Inflammatory macrophage (primary cell): ENCODE data around the gene GRIA1.

Source experiments
- DNase-seq, 2 donors: peaks; one replicate each; pipeline ENCODE4 v3.0.0-alpha.2; 2020 to 2022

The GRIA1 gene

DNA sequence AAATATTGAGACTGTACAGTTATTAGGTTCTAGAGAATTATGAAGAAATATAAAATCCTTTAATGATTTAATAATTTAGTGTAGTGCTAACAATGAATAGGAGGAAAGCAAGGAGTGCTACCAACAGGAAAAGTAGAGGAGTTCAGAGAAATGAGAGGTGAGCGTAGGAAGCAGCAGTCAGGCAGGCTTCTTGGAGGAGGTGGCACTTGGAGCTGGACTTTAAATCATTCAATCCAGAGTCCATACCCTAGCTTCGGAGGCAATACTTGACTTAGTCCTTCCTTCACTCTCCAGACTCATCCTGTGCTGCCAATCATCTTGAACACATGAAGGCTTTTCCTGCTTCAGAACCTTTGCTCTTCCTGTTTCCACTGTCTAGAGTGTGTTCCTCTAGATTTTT, 254.3 kb downstream of the GRIA1 start:
- no peak for DNase-seq

- no peak for DNase-seq
Observed at GRCh38 chr5:153745778-153746395, 255.4 kb downstream of the GRIA1 start.

- no peak for DNase-seq
Observed at GRCh38 chr5:153746440-153746839, 256.0 kb downstream of the GRIA1 start.

DNA sequence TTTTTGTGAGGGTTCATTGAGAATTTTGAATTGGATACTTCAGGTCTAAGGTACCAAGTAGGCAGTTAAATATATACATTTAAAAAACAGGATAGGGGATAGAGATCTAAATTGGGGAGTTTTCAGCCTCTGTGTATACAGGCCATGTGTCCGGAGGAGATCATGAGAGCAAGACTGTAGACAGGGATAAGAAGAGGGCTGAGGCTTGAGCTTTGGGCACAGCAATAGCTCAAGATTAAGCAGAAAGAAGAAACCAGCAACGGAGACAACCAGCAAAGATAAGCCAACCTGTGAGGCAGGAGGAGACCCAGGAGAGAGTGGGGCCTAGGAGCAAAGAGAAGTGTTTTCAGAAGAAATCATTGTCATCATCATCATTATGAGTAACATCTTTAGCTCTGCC, 258.4 kb downstream of the GRIA1 start:
- no peak for DNase-seq

GRCh38 chr5:153749960-153750359, 259.5 kb downstream of the GRIA1 start:
- no peak for DNase-seq

DNA sequence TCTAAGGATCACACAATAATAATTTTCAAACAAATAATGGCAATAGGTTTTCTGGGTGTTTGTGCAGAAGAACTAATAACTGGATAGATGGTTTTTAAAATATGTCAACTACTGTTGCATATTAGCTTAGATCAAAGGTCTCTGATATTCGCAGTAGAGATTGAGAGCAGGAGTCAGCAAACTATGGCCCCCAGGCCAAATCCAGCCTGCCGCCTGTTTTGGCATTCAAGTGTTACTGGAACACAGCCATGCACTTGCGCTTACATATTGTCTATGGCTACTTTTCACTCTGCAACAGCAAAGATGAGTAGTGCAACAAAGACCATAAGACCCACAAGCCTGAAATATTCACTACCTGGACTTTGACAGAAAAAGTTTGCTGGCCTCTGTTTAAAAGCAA, 260.8 kb downstream of the GRIA1 start:
- DNase-seq = no peak

GRCh38 chr5:153752890-153753289, 262.4 kb downstream of the GRIA1 start:
- DNase-seq = no peak

- no peak for DNase-seq
Observed at GRCh38 chr5:153753645-153754432, 263.4 kb downstream of the GRIA1 start.

DNA sequence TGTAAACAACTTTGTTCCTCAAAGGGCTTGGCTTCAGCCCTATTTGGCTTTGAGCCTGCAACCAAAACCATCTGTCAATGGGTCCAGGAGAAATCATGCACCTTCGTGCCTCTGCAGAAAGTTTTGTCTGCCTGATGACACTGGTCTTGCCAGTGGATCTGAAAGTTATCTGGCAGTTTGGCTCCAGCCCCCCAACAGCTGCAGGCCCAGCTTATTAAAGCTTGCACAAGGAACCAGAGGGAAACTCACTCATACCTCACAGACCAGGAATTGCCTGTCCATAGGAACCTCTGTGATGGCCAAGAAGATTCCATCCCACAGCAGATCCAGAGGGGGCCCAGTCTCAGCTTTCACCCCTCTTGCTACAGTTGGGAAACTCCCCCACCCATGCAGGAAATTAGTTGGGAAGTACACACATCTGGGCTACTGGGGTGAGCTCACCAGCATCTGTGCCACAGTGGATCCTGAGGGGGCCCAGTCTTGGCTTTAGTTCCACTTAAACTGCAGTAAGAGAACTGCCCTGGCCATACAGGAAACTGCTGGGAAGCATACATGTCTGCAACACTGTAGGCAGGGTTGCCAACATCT, 265.5 kb downstream of the GRIA1 start:
- no peak for DNase-seq

DNA sequence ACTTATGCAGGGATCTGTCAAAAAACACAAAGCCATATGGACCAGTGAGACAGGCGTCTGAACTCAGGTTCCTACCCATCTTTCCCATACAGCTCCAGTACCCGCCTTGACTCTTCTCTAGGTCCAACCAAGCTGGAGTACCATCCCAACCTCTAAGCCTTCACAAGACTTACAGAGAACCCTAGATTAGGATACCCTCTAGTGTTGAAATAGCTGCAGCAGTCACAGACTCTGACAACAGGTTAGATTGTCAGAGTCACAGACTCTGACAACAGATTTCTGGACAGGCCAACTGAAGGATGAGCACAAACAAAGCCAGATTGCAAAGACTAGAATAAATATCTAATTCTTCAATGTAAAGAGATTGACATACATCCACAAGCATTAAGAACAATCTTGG, 266.1 kb downstream of the GRIA1 start:
- no peak for DNase-seq

GRCh38 chr5:153765987-153766386, 275.5 kb downstream of the GRIA1 start:
- no peak for DNase-seq

- DNase-seq = no peak
Observed at GRCh38 chr5:153767221-153768188, 277.0 kb downstream of the GRIA1 start.

DNA sequence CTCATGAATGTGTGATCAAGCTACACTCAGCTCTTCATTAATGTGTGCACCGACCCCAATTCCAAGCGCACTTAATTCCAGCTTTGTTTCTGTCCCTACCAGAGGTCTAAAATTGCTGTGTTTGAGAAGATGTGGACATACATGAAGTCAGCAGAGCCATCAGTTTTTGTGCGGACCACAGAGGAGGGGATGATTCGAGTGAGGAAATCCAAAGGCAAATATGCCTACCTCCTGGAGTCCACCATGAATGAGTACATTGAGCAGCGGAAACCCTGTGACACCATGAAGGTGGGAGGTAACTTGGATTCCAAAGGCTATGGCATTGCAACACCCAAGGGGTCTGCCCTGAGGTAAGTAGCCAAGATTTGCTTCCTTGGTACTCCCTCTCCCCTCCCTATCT, 279.6 kb downstream of the GRIA1 start:
- no peak for DNase-seq

DNA sequence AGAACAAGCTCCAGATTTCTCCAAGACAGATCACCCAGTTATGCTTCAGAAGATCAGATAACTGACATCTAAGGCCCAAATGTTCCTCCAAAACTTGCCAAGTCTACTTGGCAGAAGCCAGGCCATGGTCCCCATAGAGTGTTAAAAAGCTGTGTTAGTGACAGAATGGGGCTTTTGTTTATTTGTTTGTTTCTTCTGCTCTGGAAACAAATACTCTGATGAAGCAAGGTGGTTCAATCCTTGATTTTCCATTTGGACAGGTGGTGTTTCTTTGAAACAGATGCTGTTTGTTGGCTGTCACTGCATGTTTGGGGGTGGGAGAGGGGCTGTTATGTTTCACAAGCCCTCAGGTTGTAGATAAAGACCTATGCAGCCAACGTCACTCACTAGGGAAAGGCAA, 284.2 kb downstream of the GRIA1 start:
- DNase-seq = no peak

- no peak for DNase-seq
Observed at GRCh38 chr5:153775923-153776322, 285.5 kb downstream of the GRIA1 start.

DNA sequence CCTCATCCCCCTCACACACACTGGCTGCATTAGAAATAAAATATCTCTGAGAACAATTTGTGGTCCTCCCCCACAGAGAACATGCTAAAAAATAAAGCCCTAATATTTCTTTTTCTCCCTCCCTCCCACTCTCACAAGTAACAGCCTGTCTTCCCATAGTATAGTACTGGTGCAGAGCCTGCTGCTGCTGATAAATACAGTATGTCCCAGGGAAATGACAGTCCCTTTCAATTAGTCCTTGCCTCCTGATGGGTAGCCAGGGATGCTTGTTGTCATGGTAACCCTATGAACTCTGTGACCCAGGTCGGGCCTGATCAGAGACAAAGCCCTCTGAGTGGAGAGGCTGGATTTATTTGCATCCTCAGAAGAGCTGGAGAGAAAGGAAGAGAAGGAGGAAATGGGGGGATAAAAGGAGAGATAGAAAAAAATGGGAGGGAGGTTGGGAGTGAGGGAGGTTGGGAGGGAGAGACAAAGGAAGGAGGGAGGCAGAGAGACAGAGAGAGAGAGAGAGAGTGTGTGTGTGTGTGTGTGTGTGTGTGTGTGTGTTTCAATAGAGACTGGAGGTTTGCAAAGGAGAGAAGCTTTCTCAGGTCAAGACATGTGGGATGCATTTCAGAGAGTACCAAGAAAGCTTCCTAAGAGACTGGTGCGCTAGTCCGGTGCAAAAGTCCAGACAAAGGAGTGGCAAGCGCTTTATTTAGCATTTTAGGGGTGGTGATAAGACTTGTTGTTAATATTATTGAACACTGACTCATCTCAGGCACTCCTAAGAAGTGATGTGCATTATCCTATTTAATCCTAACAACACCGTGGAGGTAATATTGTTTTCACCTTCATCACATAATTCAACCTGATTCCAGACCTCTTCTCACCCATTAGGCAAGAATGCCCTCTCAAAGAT, 287.5 kb downstream of the GRIA1 start:
- no peak for DNase-seq

- no peak for DNase-seq
Observed at GRCh38 chr5:153779836-153780235, 289.4 kb downstream of the GRIA1 start.

- no peak for DNase-seq
Observed at GRCh38 chr5:153780876-153781705, 290.6 kb downstream of the GRIA1 start.

- no peak for DNase-seq
Observed at GRCh38 chr5:153782589-153783361, 292.3 kb downstream of the GRIA1 start.

DNA sequence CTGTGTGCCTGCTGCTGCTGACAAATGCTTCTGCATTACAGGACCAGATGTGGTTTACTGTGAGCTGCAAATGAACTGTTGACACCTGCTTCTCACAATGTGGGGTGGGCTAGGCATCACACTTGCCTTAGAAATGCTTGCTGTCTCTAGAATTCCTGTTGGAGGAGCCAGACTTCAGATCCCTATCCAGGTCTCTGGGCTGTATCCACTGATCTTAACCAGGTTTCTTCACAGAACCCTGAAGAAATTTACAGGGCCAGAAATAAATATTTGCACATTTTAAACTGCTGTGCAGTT, 292.8 kb downstream of the GRIA1 start:
- DNase-seq = no peak
